Activated T-helper 1 cell treated with anti-CD3 and anti-CD28 coated beads, Interleukin-12 subunit alpha, Interleukin-12 subunit beta, Interleukin-2, Interleukin-4 antibody, amounts not matched to agents 30 ng/mL and 10 ng/mL and 1 ng/mL, durations not matched to agents 14 hours and 24 hours and 36 hours (primary cell): Measurements from ENCODE around the gene MAGEA2. TPM values are rescaled to one million over a fixed set of nuclear protein-coding genes. Genes with fewer than 3 reads are reported as not detected.
"Not testable (repeated sequence)": the region's sequence is repeated elsewhere in the genome, so short reads cannot be mapped to it uniquely, and the experiment has no call there.

Experiments used
- DNase-seq: peaks from one replicate; pipeline ENCODE4 v3.0.0; 2021; ENCODE audit warnings: low spot score
- H3K27ac Mint-ChIP-seq: one replicate; pipeline ENCODE4 v1.8.0; 2021; ENCODE audit warnings: mild to moderate bottlenecking, mixed read lengths
- H3K27me3 Mint-ChIP-seq: one replicate; pipeline ENCODE4 v1.8.0; 2022; ENCODE audit warnings: mild to moderate bottlenecking, moderate library complexity, mixed read lengths; ENCODE audit not compliant: insufficient read depth
- H3K36me3 Mint-ChIP-seq: one replicate; pipeline ENCODE4 v1.8.0; 2021; ENCODE audit warnings: low read depth, mixed read lengths
- H3K4me1 Mint-ChIP-seq: one replicate; pipeline ENCODE4 v1.8.0; 2021; ENCODE audit warnings: low read depth, mixed read lengths
- H3K4me3 Mint-ChIP-seq: one replicate; pipeline ENCODE4 v1.8.0; 2021; ENCODE audit warnings: mild to moderate bottlenecking, moderate library complexity, mixed read lengths
- H3K9me3 Mint-ChIP-seq: one replicate; pipeline ENCODE4 v1.8.0; 2021; ENCODE audit warnings: mixed read lengths
- intact Hi-C: fragments of 100-400 bp; cut with micrococcal nuclease; formaldehyde crosslinking; loops from one replicate; pipeline ENCODE4 v1.15.1; 2024
- total RNA-seq: library from RNA; stranded (reverse); gene quantifications from 2 replicates; pipeline ENCODE4 v1.2.3, GENCODE V29; 2022

MAGEA2 gene
- total RNA-seq = not detected in 2 replicates

DNA sequence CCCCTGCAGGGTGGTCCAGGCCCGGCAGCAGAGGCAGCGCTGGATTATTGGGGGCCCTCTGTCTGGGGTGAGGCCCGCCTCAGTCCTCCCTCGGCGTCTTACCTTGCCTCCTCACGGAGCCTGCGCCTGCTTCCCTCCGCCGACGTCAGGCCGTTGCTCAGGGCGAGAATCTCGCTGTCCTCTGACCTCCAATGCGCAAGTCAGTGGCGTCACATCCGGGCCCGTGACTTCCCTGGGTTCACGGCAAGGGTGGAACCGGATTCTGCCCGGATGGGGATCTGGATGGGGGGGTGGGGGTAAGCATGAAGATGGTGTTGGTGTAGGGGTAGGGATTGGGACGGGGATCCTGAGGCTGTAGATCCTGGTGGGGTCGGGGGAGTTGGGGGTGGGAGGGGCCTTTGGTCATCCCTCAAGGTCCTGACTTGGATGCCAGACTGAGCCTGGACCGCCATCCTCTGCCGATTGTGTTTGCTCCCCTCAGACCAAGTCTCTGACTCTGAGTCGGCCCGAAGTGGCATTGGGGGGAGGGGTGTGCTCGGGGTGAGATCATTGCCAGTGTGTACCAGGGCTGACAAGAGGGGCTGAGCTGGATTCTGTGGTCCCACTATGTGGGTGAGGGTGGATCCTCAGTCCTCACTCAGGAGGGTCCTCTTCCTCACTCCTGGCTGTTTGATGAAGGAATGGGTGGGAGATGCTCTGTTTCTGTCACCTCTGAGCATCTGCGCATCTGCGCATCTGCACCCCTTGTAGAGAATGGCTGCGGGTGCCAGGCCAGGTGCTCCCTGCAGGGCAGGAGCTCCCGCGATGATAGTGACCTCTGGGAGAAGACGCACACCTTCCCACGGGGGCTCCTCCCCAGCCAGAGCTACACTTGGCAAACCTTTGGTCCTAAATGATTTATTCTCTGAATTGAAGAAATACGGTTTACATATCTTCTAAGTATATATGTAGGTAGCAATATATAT, at the start of gene MAGEA2:
Gene MAGEA2 (minus strand): TSS at position 157 of the 965 bp plus-strand sequence. CDS start 2,479 bp downstream, outside the sequence.
- intact Hi-C loops, H3K4me3 Mint-ChIP-seq, DNase-seq, H3K27me3 Mint-ChIP-seq, H3K4me1 Mint-ChIP-seq, H3K9me3 Mint-ChIP-seq, H3K27ac Mint-ChIP-seq, H3K36me3 Mint-ChIP-seq: not testable (repeated sequence)

DNA sequence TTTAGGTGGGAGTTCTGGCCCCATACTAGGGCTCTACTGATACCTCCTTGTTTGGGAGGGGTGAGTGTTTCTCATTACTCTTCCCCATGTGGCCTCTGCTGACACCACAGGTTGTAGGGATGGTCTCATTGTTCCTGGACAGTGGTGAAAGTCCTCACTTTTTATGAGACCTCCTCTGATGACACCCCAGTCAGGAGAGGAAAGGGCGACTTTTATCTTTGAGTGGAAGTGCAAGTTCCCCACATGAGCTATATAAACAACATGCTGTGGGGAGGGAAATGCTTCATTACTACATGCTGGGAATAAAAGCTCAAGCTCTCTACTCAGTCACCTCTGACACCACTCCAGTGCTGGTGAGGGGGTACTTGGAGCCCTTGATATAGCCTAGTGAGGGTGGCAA, 45.3 kb upstream of the MAGEA2 start:
- H3K4me1 Mint-ChIP-seq = no peaks in the 10 kb centered on the region
- no peak overlapping the region for H3K4me3 Mint-ChIP-seq
- H3K27me3 Mint-ChIP-seq = peaks cover 5% of the 10 kb centered on the region

DNA sequence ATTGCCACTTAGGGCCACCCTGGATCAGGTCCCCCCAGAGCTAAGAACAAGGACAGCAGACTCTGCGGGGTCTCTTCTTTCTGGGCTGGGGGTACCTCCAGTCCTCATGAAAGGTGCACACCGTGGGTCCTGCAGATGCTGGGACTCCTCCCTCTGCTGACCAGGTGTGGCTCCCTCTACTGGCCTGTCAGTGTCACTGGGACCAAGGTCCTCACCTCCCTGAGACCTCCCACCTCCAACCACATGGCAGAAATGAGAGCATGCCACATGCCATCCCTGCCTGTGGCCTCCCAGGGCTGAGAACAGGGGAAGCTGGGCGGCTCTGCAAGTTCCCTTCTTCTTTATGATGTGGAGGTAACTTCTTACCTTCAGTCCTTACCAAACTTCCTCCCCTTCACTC, 33.4 kb upstream of the MAGEA2 start:
- H3K36me3 Mint-ChIP-seq, DNase-seq, H3K27me3 Mint-ChIP-seq, H3K27ac Mint-ChIP-seq, H3K4me3 Mint-ChIP-seq, intact Hi-C loops, H3K9me3 Mint-ChIP-seq, H3K4me1 Mint-ChIP-seq: not testable (repeated sequence)

More for the DNA sequence above, 45.3 kb upstream of the MAGEA2 start:
- no peaks in the 10 kb centered on the region for H3K9me3 Mint-ChIP-seq
- intact Hi-C loops = no loop called here
- no peak overlapping the region for H3K27ac Mint-ChIP-seq
- no peak for DNase-seq
- no peaks in the 10 kb centered on the region for H3K36me3 Mint-ChIP-seq

DNA sequence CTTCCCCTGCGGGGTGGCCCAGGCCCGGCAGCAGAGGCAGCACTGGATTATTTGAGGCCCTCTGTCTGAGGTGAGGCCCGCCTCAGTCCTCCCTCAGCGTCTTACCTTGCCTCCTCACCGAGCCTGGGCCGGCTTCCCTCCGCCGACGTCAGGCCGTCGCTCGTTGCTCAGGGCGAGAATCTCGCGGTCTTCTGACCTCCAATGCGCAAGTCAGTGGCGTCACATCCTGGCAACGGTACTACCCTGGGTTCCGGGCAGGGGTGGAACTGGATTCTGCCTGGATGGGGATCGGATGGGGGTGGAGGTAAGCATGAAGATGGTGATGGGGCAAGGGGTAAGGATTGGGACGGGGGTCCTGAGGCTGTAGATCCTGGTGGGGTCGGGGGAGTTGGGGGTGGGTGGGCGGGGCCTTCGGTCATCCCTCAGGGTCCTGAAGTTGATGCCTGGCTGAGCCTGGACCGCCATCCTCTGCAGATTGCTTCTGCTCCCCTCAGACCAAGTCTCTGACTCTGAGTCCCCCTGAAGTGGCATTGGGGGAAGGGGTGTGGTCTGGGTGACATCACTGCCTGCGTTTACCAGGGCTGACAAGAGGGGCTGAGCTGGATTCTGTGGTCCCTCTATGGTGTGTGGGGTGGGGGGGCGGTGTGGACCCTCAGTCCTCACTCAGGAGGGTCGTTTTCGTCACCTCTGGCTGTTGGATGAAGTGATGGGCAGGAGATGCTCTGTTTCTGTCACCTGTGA, 16.1 kb upstream of the MAGEA2 start, which contains the start of gene MAGEA6:
Gene MAGEA6 (minus strand): TSS at position 141 of the 741 bp plus-strand sequence. CDS start 2,039 bp downstream, outside the sequence.
- H3K27me3 Mint-ChIP-seq, H3K4me1 Mint-ChIP-seq, H3K4me3 Mint-ChIP-seq, H3K27ac Mint-ChIP-seq, DNase-seq, intact Hi-C loops, H3K36me3 Mint-ChIP-seq, H3K9me3 Mint-ChIP-seq: not testable (repeated sequence)

GRCh38 chrX:152766562-152766961, 12.9 kb upstream of the MAGEA2 start:
- H3K4me3 Mint-ChIP-seq, intact Hi-C loops, H3K9me3 Mint-ChIP-seq, DNase-seq, H3K4me1 Mint-ChIP-seq, H3K27me3 Mint-ChIP-seq, H3K27ac Mint-ChIP-seq, H3K36me3 Mint-ChIP-seq: not testable (repeated sequence)

GRCh38 chrX:152761582-152761981, 7.9 kb upstream of the MAGEA2 start:
- H3K4me3 Mint-ChIP-seq, H3K36me3 Mint-ChIP-seq, H3K4me1 Mint-ChIP-seq, H3K9me3 Mint-ChIP-seq, H3K27ac Mint-ChIP-seq, H3K27me3 Mint-ChIP-seq, DNase-seq, intact Hi-C loops: not testable (repeated sequence)

GRCh38 chrX:152759544-152759943, 5.9 kb upstream of the MAGEA2 start:
- DNase-seq, H3K27me3 Mint-ChIP-seq, H3K4me3 Mint-ChIP-seq, H3K27ac Mint-ChIP-seq, H3K36me3 Mint-ChIP-seq, intact Hi-C loops, H3K4me1 Mint-ChIP-seq, H3K9me3 Mint-ChIP-seq: not testable (repeated sequence)

- H3K27me3 Mint-ChIP-seq, intact Hi-C loops: not testable (repeated sequence)
Observed at GRCh38 chrX:152758918-152759317, 5.3 kb upstream of the MAGEA2 start, which contains the start of gene CSAG3. TSS of gene CSAG3 (plus strand) at chrX:152759218.

DNA sequence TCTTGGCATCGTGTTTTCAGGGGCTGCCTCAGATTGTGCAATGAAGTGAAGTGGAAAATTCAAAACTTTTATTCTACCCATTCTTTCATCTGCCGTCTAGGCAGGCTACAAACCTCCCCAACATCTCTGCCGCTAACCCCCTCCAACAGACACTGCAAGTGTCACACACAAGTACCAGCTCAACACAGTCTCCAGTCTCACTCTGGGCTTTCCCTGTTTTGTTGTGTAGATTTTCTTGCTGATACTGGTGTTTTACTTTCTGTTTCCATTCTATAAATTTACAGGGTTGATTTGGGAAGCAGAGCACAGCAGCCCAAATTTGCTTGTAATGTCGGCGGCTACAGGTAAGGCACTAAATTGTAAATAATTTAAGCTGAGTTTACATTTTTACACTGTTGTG, 1.2 kb upstream of the MAGEA2 start:
- intact Hi-C loops = not testable (repeated sequence)

More at GRCh38 chrX:152758918-152759317, 5.3 kb upstream of the MAGEA2 start, which contains the start of gene CSAG3:
- not testable (repeated sequence) for H3K27ac Mint-ChIP-seq, DNase-seq, H3K4me3 Mint-ChIP-seq, H3K36me3 Mint-ChIP-seq, H3K9me3 Mint-ChIP-seq, H3K4me1 Mint-ChIP-seq

DNA sequence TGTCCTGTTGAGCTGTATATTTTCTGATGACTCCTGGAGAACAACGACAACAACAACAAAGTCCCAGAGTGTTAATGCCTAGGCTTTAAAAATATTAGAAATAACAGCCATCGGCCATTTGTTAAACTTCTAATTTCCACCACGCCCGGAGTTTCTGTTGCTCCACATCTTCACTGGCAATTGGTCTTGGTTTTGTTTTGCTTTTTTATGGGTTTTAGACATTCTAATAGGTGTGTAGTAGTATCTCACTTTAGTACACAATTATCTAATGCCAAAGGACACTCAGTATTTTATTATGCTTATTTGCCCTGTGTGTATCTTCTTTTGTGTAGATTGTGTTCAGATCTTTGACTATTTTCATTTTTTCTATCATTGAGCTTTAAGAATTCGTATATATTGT, 15.1 kb downstream of the MAGEA2 start:
- Mint-ChIP-seq H3K4me1 (no peaks in the 10 kb centered on the region), H3K27ac (no peak overlapping the region), H3K27me3 (no peaks in the 10 kb centered on the region), H3K4me3 (no peak overlapping the region), H3K9me3 (no peaks in the 10 kb centered on the region), H3K36me3 (no peaks in the 10 kb centered on the region)
- intact Hi-C loops = no loop called here
- no peak for DNase-seq

More for the DNA sequence above, 1.2 kb upstream of the MAGEA2 start:
- DNase-seq, H3K9me3 Mint-ChIP-seq, H3K4me3 Mint-ChIP-seq, H3K4me1 Mint-ChIP-seq, H3K27ac Mint-ChIP-seq, H3K27me3 Mint-ChIP-seq, H3K36me3 Mint-ChIP-seq: not testable (repeated sequence)

DNA sequence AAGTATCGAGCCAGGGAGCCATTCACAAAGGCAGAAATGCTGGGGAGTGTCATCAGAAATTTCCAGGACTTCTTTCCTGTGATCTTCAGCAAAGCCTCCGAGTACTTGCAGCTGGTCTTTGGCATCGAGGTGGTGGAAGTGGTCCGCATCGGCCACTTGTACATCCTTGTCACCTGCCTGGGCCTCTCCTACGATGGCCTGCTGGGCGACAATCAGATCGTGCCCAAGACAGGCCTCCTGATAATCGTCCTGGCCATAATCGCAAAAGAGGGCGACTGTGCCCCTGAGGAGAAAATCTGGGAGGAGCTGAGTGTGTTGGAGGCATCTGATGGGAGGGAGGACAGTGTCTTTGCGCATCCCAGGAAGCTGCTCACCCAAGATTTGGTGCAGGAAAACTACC, 17.1 kb downstream of the MAGEA2 start:
- H3K36me3 Mint-ChIP-seq, H3K4me1 Mint-ChIP-seq, H3K27ac Mint-ChIP-seq, H3K27me3 Mint-ChIP-seq, intact Hi-C loops, H3K4me3 Mint-ChIP-seq, H3K9me3 Mint-ChIP-seq, DNase-seq: not testable (repeated sequence)

GRCh38 chrX:152735860-152736511, 17.7 kb downstream of the MAGEA2 start:
- H3K9me3 Mint-ChIP-seq = no peaks in the 10 kb centered on the region
- H3K27me3 Mint-ChIP-seq = no peaks in the 10 kb centered on the region
- no peak overlapping the region for H3K27ac Mint-ChIP-seq
- no peaks in the 10 kb centered on the region for H3K36me3 Mint-ChIP-seq
- no peaks in the 10 kb centered on the region for H3K4me1 Mint-ChIP-seq
- no peak for DNase-seq
- intact Hi-C loops = no loop called here
- H3K4me3 Mint-ChIP-seq = no peak overlapping the region
